ENCODE data around the gene ATP2C2.
"Not testable (repeated sequence)": the region's sequence is repeated elsewhere in the genome, so short reads cannot be mapped to it uniquely, and the experiment has no call there.

ATP2C2 gene

GRCh38 chr16:84339766-84340165 is 28.6 kb upstream of the ATP2C2 start:
- Histone ChIP-seq H3K4me1 (no peaks in the 10 kb centered on the region), H3K4me2 (no peak overlapping the region), H3K9me3 (peaks cover 24% of the 10 kb centered on the region), H3K36me3 (no peaks in the 10 kb centered on the region), H4K20me1 (no peaks in the 10 kb centered on the region), H3K9ac (no peak overlapping the region), H3K27me3 (no peaks in the 10 kb centered on the region), H3K4me3 (no peak overlapping the region), H3K27ac (no peak overlapping the region)
- no peak for TF ChIP-seq Cebpa-rat (IDR thresholded peaks at IDR 0.05)

- Histone ChIP-seq H3K4me2 (no peak overlapping the region), H3K27ac (no peak overlapping the region), H3K36me3 (no peaks in the 10 kb centered on the region), H4K20me1 (no peaks in the 10 kb centered on the region), H3K9ac (no peak overlapping the region), H3K4me1 (no peaks in the 10 kb centered on the region), H3K4me3 (no peak overlapping the region), H3K27me3 (no peaks in the 10 kb centered on the region), H3K9me3 (peaks cover 24% of the 10 kb centered on the region)
- no peak for TF ChIP-seq Cebpa-rat (IDR thresholded peaks at IDR 0.05)
Observed at GRCh38 chr16:84340325-84341040, 27.9 kb upstream of the ATP2C2 start.

- Histone ChIP-seq H3K36me3 (no peaks in the 10 kb centered on the region), H3K4me2 (no peak overlapping the region), H3K4me1 (no peaks in the 10 kb centered on the region), H3K9ac (no peak overlapping the region), H3K4me3 (no peak overlapping the region), H3K27me3 (no peaks in the 10 kb centered on the region), H4K20me1 (no peaks in the 10 kb centered on the region), H3K27ac (no peak overlapping the region), H3K9me3 (peaks cover 14% of the 10 kb centered on the region)
- TF ChIP-seq Cebpa-rat (IDR thresholded peaks at IDR 0.05): no peak
Observed at GRCh38 chr16:84341528-84342295, 26.6 kb upstream of the ATP2C2 start.

GRCh38 chr16:84343800-84344199 is 24.5 kb upstream of the ATP2C2 start:
- H3K4me2 ChIP-seq, H3K4me1 ChIP-seq, H3K27ac ChIP-seq, H4K20me1 ChIP-seq, H3K27me3 ChIP-seq, H3K4me3 ChIP-seq, H3K9me3 ChIP-seq, H3K9ac ChIP-seq, H3K36me3 ChIP-seq: not testable (repeated sequence)

GRCh38 chr16:84344781-84345180 is 23.6 kb upstream of the ATP2C2 start:
- Histone ChIP-seq H3K4me1 (peaks cover 9% of the 10 kb centered on the region), H3K4me3 (no peak overlapping the region), H3K36me3 (no peaks in the 10 kb centered on the region), H4K20me1 (no peaks in the 10 kb centered on the region), H3K9ac (no peak overlapping the region), H3K9me3 (no peaks in the 10 kb centered on the region), H3K27me3 (no peaks in the 10 kb centered on the region), H3K4me2 (no peak overlapping the region), H3K27ac (no peak overlapping the region)
- no peak for TF ChIP-seq Cebpa-rat (IDR thresholded peaks at IDR 0.05)

- Histone ChIP-seq H3K36me3 (no peaks in the 10 kb centered on the region), H3K27ac (no peak overlapping the region), H4K20me1 (no peaks in the 10 kb centered on the region), H3K4me1 (peaks cover 9% of the 10 kb centered on the region), H3K27me3 (no peaks in the 10 kb centered on the region), H3K9ac (no peak overlapping the region), H3K4me3 (no peak overlapping the region), H3K4me2 (no peak overlapping the region), H3K9me3 (no peaks in the 10 kb centered on the region)
- no peak for TF ChIP-seq Cebpa-rat (IDR thresholded peaks at IDR 0.05)
Observed at GRCh38 chr16:84347161-84347560, 21.2 kb upstream of the ATP2C2 start.

- no peak overlapping the region for H3K9ac ChIP-seq
- H3K4me3 ChIP-seq: no peak overlapping the region
- no peak for TF ChIP-seq Cebpa-rat (IDR thresholded peaks at IDR 0.05)
- H3K27me3 ChIP-seq: no peaks in the 10 kb centered on the region
- peaks cover 9% of the 10 kb centered on the region for H3K4me1 ChIP-seq
- no peaks in the 10 kb centered on the region for H4K20me1 ChIP-seq
- H3K4me2 ChIP-seq: no peak overlapping the region
- H3K36me3 ChIP-seq: no peaks in the 10 kb centered on the region
- no peak overlapping the region for H3K27ac ChIP-seq
- H3K9me3 ChIP-seq: no peaks in the 10 kb centered on the region
Observed at GRCh38 chr16:84348386-84348888, 19.9 kb upstream of the ATP2C2 start.

- no peaks in the 10 kb centered on the region for H3K9me3 ChIP-seq
- no peak for TF ChIP-seq Cebpa-rat (IDR thresholded peaks at IDR 0.05)
- peaks cover 9% of the 10 kb centered on the region for H3K4me1 ChIP-seq
- H3K27me3 ChIP-seq: no peaks in the 10 kb centered on the region
- peak overlapping the region; percentile 6; the same call in 1 of the 2 replicates for H3K4me2 ChIP-seq
- H3K36me3 ChIP-seq: no peaks in the 10 kb centered on the region
- H3K27ac ChIP-seq: no peak overlapping the region
- H3K4me3 ChIP-seq: no peak overlapping the region
- H4K20me1 ChIP-seq: no peaks in the 10 kb centered on the region
- no peak overlapping the region for H3K9ac ChIP-seq
Observed at GRCh38 chr16:84349862-84350684, 18.3 kb upstream of the ATP2C2 start.

GRCh38 chr16:84350685-84351400 is 17.5 kb upstream of the ATP2C2 start:
- TF ChIP-seq Cebpa-rat (IDR thresholded peaks at IDR 0.05): no peak
- Histone ChIP-seq H3K27ac (no peak overlapping the region), H3K4me3 (no peak overlapping the region), H3K9ac (no peak overlapping the region), H3K4me1 (peaks cover 9% of the 10 kb centered on the region), H3K27me3 (no peaks in the 10 kb centered on the region), H3K36me3 (no peaks in the 10 kb centered on the region), H3K4me2 (no peak overlapping the region), H4K20me1 (no peaks in the 10 kb centered on the region), H3K9me3 (no peaks in the 10 kb centered on the region)

Data from BLaER1 (cell line).